ENCODE measurements around the gene TSC2. TPM values are rescaled to one million over a fixed set of nuclear protein-coding genes. Genes with fewer than 3 reads are reported as not detected.
"Not testable (repeated sequence)": the region's sequence is repeated elsewhere in the genome, so short reads cannot be mapped to it uniquely, and the experiment has no call there.

Gene TSC2
- polyA plus RNA-seq, 1 experiment = 35.9 TPM

- no peak for TF ChIP-seq CTCF (IDR thresholded peaks at IDR 0.05; ENCODE audit: low read depth, low read length)
- ChIA-PET CTCF (no interaction called here), POLR2A (interaction anchor here (3.0 kb wide), 1 partner anchor 45 kb away, joined by 13 read pairs; the partner anchor contains the start of gene RPS2)
- Histone ChIP-seq H3K27ac (ENCODE audit: low read depth, low read length) (peak within 1 kb of the TSS; percentile 70), H3K9me3 (ENCODE audit: control insufficient read depth, insufficient read depth, low read length) (no peaks in the 10 kb centered on the region; the same call in 1 of the 2 replicates), H3K4me3 (ENCODE audit: low read depth, low read length) (peak within 1 kb of the TSS; percentile 64), H3K27me3 (ENCODE audit: control insufficient read depth, insufficient read depth, low read length) (no peaks in the 10 kb centered on the region)
- DNase-seq (ENCODE audit: low read depth, low spot score) = no peak
Observed at GRCh38 chr16:2009791-2010510, 37.8 kb upstream of the TSC2 start, which contains the start of gene ZNF598. Gene ZNF598 (minus strand): TSS chr16:2009821.

GRCh38 chr16:2011726-2012125 is 36.1 kb upstream of the TSC2 start:
- H3K4me3 ChIP-seq (ENCODE audit: low read depth, low read length); DNase-seq (ENCODE audit: low read depth, low spot score); H3K27me3 ChIP-seq (ENCODE audit: control insufficient read depth, insufficient read depth, low read length); H3K9me3 ChIP-seq (ENCODE audit: control insufficient read depth, insufficient read depth, low read length); H3K27ac ChIP-seq (ENCODE audit: low read depth, low read length): not testable (repeated sequence)
- CTCF ChIA-PET = interaction anchor here (0.6 to 1.2 kb wide), 4 partner anchors 11 to 195 kb away, joined by 3 to 9 read pairs (median 3); no protein-coding TSS in a partner anchor
- POLR2A ChIA-PET = interaction anchor here (0.6 kb wide), 1 partner anchor 27 kb away, joined by 3 read pairs; no protein-coding TSS in a partner anchor

- Histone ChIP-seq H3K9me3 (ENCODE audit: control insufficient read depth, insufficient read depth, low read length) (no peaks in the 10 kb centered on the region), H3K27me3 (ENCODE audit: control insufficient read depth, insufficient read depth, low read length) (no peaks in the 10 kb centered on the region), H3K4me3 (ENCODE audit: low read depth, low read length) (no peak overlapping the region), H3K27ac (ENCODE audit: low read depth, low read length) (no peak overlapping the region)
- POLR2A ChIA-PET = no interaction called here
- CTCF ChIA-PET = interaction anchor here (1.0 to 1.4 kb wide), 2 partner anchors 9 to 127 kb away, joined by 5 to 9 read pairs; no protein-coding TSS in a partner anchor
- DNase-seq (ENCODE audit: low read depth, low spot score) = no peak
- TF ChIP-seq CTCF (IDR thresholded peaks at IDR 0.05; ENCODE audit: low read depth, low read length) = no peak
Observed at GRCh38 chr16:2013527-2013926, 34.3 kb upstream of the TSC2 start.

- ChIA-PET CTCF (no interaction called here), POLR2A (interaction anchor here (0.7 kb wide), 1 partner anchor 140 kb away, joined by 3 read pairs; the partner anchor contains the start of gene TRAF7)
- no peak overlapping the region for H3K27ac ChIP-seq (ENCODE audit: low read depth, low read length)
- H3K4me3 ChIP-seq (ENCODE audit: low read depth, low read length) = no peak overlapping the region
- no peak for TF ChIP-seq CTCF (IDR thresholded peaks at IDR 0.05; ENCODE audit: low read depth, low read length)
- no peaks in the 10 kb centered on the region for H3K9me3 ChIP-seq (ENCODE audit: control insufficient read depth, insufficient read depth, low read length)
- no peak for DNase-seq (ENCODE audit: low read depth, low spot score)
- peaks cover 5% of the 10 kb centered on the region for H3K27me3 ChIP-seq (ENCODE audit: control insufficient read depth, insufficient read depth, low read length)
Observed at GRCh38 chr16:2015117-2015946, 32.5 kb upstream of the TSC2 start.

GRCh38 chr16:2015947-2016208 is 31.9 kb upstream of the TSC2 start:
- POLR2A ChIA-PET = interaction anchor here (0.7 to 1.2 kb wide), 3 partner anchors 51 to 139 kb away, joined by 3 to 5 read pairs (median 4); partner anchors contain the start of genes RPS2 and TRAF7
- Histone ChIP-seq H3K4me3 (ENCODE audit: low read depth, low read length) (no peak overlapping the region), H3K27me3 (ENCODE audit: control insufficient read depth, insufficient read depth, low read length) (peaks cover 5% of the 10 kb centered on the region), H3K27ac (ENCODE audit: low read depth, low read length) (no peak overlapping the region), H3K9me3 (ENCODE audit: control insufficient read depth, insufficient read depth, low read length) (no peaks in the 10 kb centered on the region)
- DNase-seq (ENCODE audit: low read depth, low spot score) = no peak
- CTCF ChIA-PET = interaction anchor here (0.8 to 1.6 kb wide), 3 partner anchors 8 to 124 kb away, joined by 3 to 8 read pairs (median 4); no protein-coding TSS in a partner anchor
- no peak for TF ChIP-seq CTCF (IDR thresholded peaks at IDR 0.05; ENCODE audit: low read depth, low read length)

Data from AG04450 (cell line).